Measurements from ENCODE around the gene KLHL8.
A peak's percentile ranks its signal among the peaks of the same experiment; 100 is the strongest.

Gene KLHL8

GRCh38 chr4:87211249-87211952, 9.0 kb downstream of the KLHL8 start:
- no peak overlapping the region for H3K4me3 Mint-ChIP-seq
- H3K27me3 Mint-ChIP-seq (ENCODE audit: low read depth): no peaks in the 10 kb centered on the region
- no peak for TF ChIP-seq CTCF (IDR thresholded peaks at IDR 0.05; ENCODE audit: unreplicated experiment in 3 of 3)
- peaks cover 16% of the 10 kb centered on the region for H3K36me3 Mint-ChIP-seq (ENCODE audit: low read depth)
- no peaks in the 10 kb centered on the region for H3K9me3 Mint-ChIP-seq
- peaks cover 10% of the 10 kb centered on the region for H3K4me1 Mint-ChIP-seq
- peak overlapping the region; percentile 38 to 57 (median 45) for H3K27ac Mint-ChIP-seq

DNA sequence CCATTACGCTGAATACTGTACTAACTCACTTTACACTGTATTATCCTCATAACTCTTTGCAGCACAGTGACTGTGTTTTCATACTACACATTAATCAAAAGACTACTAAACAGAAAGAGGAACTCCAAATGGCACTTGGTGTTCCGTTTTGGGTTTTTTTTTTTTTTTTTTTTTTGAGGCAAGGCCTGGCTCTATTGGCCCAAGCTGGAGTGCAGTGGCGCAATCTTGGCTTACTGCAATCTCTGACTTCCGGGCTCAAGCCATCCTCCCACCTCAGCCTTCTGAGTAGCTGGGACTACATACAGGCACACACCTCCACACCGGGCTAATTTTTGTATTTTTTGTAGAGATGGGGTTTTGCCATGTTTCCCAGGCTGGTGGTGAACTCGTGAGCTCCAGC, 10.7 kb downstream of the KLHL8 start:
- H3K4me1 Mint-ChIP-seq: peaks cover 10% of the 10 kb centered on the region

GRCh38 chr4:87209182-87209581, 11.2 kb downstream of the KLHL8 start:
- Mint-ChIP-seq H3K4me3 (no peak overlapping the region), H3K27ac (no peak overlapping the region), H3K9me3 (peaks cover 8% of the 10 kb centered on the region), H3K36me3 (ENCODE audit: low read depth) (peaks cover 27% of the 10 kb centered on the region), H3K27me3 (ENCODE audit: low read depth) (no peaks in the 10 kb centered on the region), H3K4me1 (peaks cover 10% of the 10 kb centered on the region)
- no peak for TF ChIP-seq CTCF (IDR thresholded peaks at IDR 0.05; ENCODE audit: unreplicated experiment in 3 of 3)

More for the DNA sequence above, 10.7 kb downstream of the KLHL8 start:
- H3K36me3 Mint-ChIP-seq (ENCODE audit: low read depth): peaks cover 22% of the 10 kb centered on the region
- no peaks in the 10 kb centered on the region for H3K27me3 Mint-ChIP-seq (ENCODE audit: low read depth)
- H3K27ac Mint-ChIP-seq: no peak overlapping the region
- no peak overlapping the region for H3K4me3 Mint-ChIP-seq
- TF ChIP-seq CTCF (IDR thresholded peaks at IDR 0.05; ENCODE audit: unreplicated experiment in 3 of 3): no peak
- peaks cover 4% of the 10 kb centered on the region for H3K9me3 Mint-ChIP-seq

- no peak overlapping the region for H3K27ac Mint-ChIP-seq
- peaks cover 17% of the 10 kb centered on the region for H3K9me3 Mint-ChIP-seq
- no peak for TF ChIP-seq CTCF (IDR thresholded peaks at IDR 0.05; ENCODE audit: unreplicated experiment in 3 of 3)
- H3K36me3 Mint-ChIP-seq (ENCODE audit: low read depth): peaks cover 48% of the 10 kb centered on the region
- no peaks in the 10 kb centered on the region for H3K4me1 Mint-ChIP-seq
- no peaks in the 10 kb centered on the region for H3K27me3 Mint-ChIP-seq (ENCODE audit: low read depth)
- H3K4me3 Mint-ChIP-seq: no peak overlapping the region
Measured at GRCh38 chr4:87204559-87204958, 15.9 kb downstream of the KLHL8 start.

- Mint-ChIP-seq H3K36me3 (ENCODE audit: low read depth) (peaks cover 7% of the 10 kb centered on the region), H3K9me3 (peaks cover 3% of the 10 kb centered on the region), H3K4me1 (no peaks in the 10 kb centered on the region), H3K27me3 (ENCODE audit: low read depth) (no peaks in the 10 kb centered on the region), H3K27ac (no peak overlapping the region), H3K4me3 (no peak overlapping the region)
- no peak for TF ChIP-seq CTCF (IDR thresholded peaks at IDR 0.05; ENCODE audit: unreplicated experiment in 3 of 3)
Measured at GRCh38 chr4:87196927-87197326, 23.5 kb downstream of the KLHL8 start.

DNA sequence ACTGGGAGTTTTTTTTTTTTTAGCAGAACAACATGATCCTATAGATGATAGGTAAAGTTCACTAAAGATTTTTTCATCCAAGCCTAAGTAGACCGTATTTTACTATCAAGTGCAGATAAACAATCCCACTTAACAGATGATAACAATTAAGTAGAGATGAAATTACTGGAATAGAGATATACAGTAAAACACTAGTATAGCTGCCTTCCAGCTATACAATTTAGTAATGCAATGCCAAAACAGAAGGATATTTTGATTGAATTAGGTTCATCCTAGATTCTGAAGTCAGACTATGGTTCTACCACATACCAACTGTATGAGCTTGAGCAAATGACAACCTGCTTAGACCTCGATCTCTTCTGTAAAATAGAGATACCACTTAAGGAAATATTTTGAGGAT, 24.3 kb downstream of the KLHL8 start:
- no peaks in the 10 kb centered on the region for H3K27me3 Mint-ChIP-seq (ENCODE audit: low read depth)
- no peak overlapping the region for H3K27ac Mint-ChIP-seq
- no peak for TF ChIP-seq CTCF (IDR thresholded peaks at IDR 0.05; ENCODE audit: unreplicated experiment in 3 of 3)
- H3K4me1 Mint-ChIP-seq: no peaks in the 10 kb centered on the region
- peaks cover 7% of the 10 kb centered on the region for H3K36me3 Mint-ChIP-seq (ENCODE audit: low read depth)
- H3K4me3 Mint-ChIP-seq: no peak overlapping the region
- peaks cover 3% of the 10 kb centered on the region for H3K9me3 Mint-ChIP-seq

Data from nephron (organoid).